ENCODE results near the gene NPBWR2. TPM values are rescaled to one million over a fixed set of nuclear protein-coding genes. Genes with fewer than 3 reads are reported as not detected.

NPBWR2 gene
- total RNA-seq, 6 experiments from 2014 or later, result not detected

- 10% methylated on average over 22 of the region's 27 CpGs for WGBS (ENCODE audit: insufficient coverage, low coverage, low lambda C conversion rate, missing lambda C conversion rate)
- DNase-seq (peak in 2 of 3 donors; percentile 96), ATAC-seq (peak; percentile 17 to 66 (median 37))
- Histone ChIP-seq H3K4me3 (peak overlapping the region in 1 of 3 donors; percentile 69), H3K27me3 (no peaks in the 10 kb centered on the region), H3K36me3 (no peaks in the 10 kb centered on the region), H3K27ac (peak overlapping the region; percentile 33 to 84 (median 60)), H3K9me3 (no peaks in the 10 kb centered on the region), H3K4me1 (peaks cover 0 to 42% (median 17%) of the 10 kb centered on the region in 4 donors)
- TF ChIP-seq CTCF (IDR thresholded peaks at IDR 0.05) (no peak), POLR2A (IDR thresholded peaks at IDR 0.05) (no peak)
- intact Hi-C loops (cut with DNase I), result no loop called here
Measured at GRCh38 chr20:64065062-64065973, 42.0 kb downstream of the NPBWR2 start.

- TF ChIP-seq POLR2A (IDR thresholded peaks at IDR 0.05), result peak; percentile 19
- TF ChIP-seq CTCF (IDR thresholded peaks at IDR 0.05), result no peak
- Histone ChIP-seq H3K27me3 (no peaks in the 10 kb centered on the region), H3K4me1 (peaks cover 0 to 42% (median 17%) of the 10 kb centered on the region in 4 donors), H3K27ac (peak overlapping the region; percentile 33 to 84 (median 60)), H3K9me3 (no peaks in the 10 kb centered on the region), H3K4me3 (peak overlapping the region; percentile 69 to 97 (median 87)), H3K36me3 (no peaks in the 10 kb centered on the region)
- intact Hi-C loops (cut with DNase I), result no loop called here
- 18% methylated on average over 8 of the region's 12 CpGs for WGBS (ENCODE audit: insufficient coverage, low coverage, low lambda C conversion rate, missing lambda C conversion rate)
- peak; percentile 82 to 94 (median 92) for DNase-seq
- peak; percentile 37 to 50 (median 44) for ATAC-seq
Measured at GRCh38 chr20:64064145-64064698, 43.1 kb downstream of the NPBWR2 start.

GRCh38 chr20:64063389-64064144 is 43.8 kb downstream of the NPBWR2 start:
- ATAC-seq, result peak in 3 of 4 donors; percentile 0 to 3 (median 3)
- peak in 1 of 3 donors; percentile 76 for DNase-seq
- peaks cover 0 to 42% (median 17%) of the 10 kb centered on the region in 4 donors for H3K4me1 ChIP-seq
- TF ChIP-seq CTCF (IDR thresholded peaks at IDR 0.05), result no peak
- no peak for TF ChIP-seq POLR2A (IDR thresholded peaks at IDR 0.05)
- 3% methylated on average over 21 of the region's 51 CpGs for WGBS (ENCODE audit: insufficient coverage, low coverage, low lambda C conversion rate, missing lambda C conversion rate)
- H3K27me3 ChIP-seq, result no peaks in the 10 kb centered on the region
- no peaks in the 10 kb centered on the region for H3K9me3 ChIP-seq
- peak overlapping the region; percentile 69 to 97 (median 87) for H3K4me3 ChIP-seq
- H3K36me3 ChIP-seq, result no peaks in the 10 kb centered on the region
- intact Hi-C loops (cut with DNase I), result no loop called here
- H3K27ac ChIP-seq, result peak overlapping the region; percentile 60 to 84 (median 84)

GRCh38 chr20:64062596-64063388 is 44.6 kb downstream of the NPBWR2 start, which contains the start of gene TCEA2:
TCEA2 (plus strand) TSS chr20:64063198; CDS start chr20:64063313, 115 bp downstream.
- peak within 1 kb of the TSS; percentile 69 to 97 (median 87) for H3K4me3 ChIP-seq
- peak; percentile 63 to 87 (median 80) for ATAC-seq
- 0% methylated on average over 18 of the region's 85 CpGs for WGBS (ENCODE audit: insufficient coverage, low coverage, low lambda C conversion rate, missing lambda C conversion rate)
- no peaks in the 10 kb centered on the region for H3K27me3 ChIP-seq
- peak within 1 kb of the TSS; percentile 60 to 84 (median 84) for H3K27ac ChIP-seq
- intact Hi-C loops (cut with DNase I), result no loop called here
- H3K4me1 ChIP-seq, result peaks cover 0 to 42% (median 17%) of the 10 kb centered on the region in 4 donors
- H3K9me3 ChIP-seq, result no peaks in the 10 kb centered on the region
- peak; percentile 97 to 98 (median 97) for DNase-seq
- H3K36me3 ChIP-seq, result no peaks in the 10 kb centered on the region
- TF ChIP-seq CTCF (IDR thresholded peaks at IDR 0.05), result no peak
- peak; percentile 79 for TF ChIP-seq POLR2A (IDR thresholded peaks at IDR 0.05)

Measured in right lobe of liver (tissue), 6 donors.